Liver (tissue), 3 donors: ENCODE results near the gene SERPINC1.

ENCODE experiments used
- RAD21 ChIP-seq, 2 donors: IDR thresholded peaks; 2 replicates each; pipeline ENCODE4 v1.6.1; 2016; ENCODE audit warnings: antibody characterized with exemption in 2 of 2, mild to moderate bottlenecking in 2 of 2
- TAF1 ChIP-seq: conservative IDR thresholded peaks from 2 replicates; pipeline ENCODE4 v1.6.1; 2016; ENCODE audit warnings: antibody characterized with exemption, mild to moderate bottlenecking
- YY1 ChIP-seq: IDR thresholded peaks from 2 replicates; pipeline ENCODE4 v1.6.1; 2016; ENCODE audit warnings: antibody characterized with exemption, mild to moderate bottlenecking
- TF ChIP-seq, protein P1 (sequence below): fragments of 150-350 bp; IDR thresholded peaks from 2 replicates; pipeline ENCODE4 v1.5.1; 2017; ENCODE audit warnings: improper control_type of control experiment, low read depth, low read length; ENCODE audit not compliant: missing input control
- TF ChIP-seq, protein P2 (sequence below): IDR thresholded peaks from 2 replicates; pipeline ENCODE4 v1.6.1; 2016; ENCODE audit warnings: antibody characterized with exemption, mild to moderate bottlenecking
- TF ChIP-seq, protein P3 (sequence below): IDR thresholded peaks from 2 replicates; pipeline ENCODE4 v1.6.1; 2016; ENCODE audit warnings: antibody characterized with exemption
- donor health status: healthy.
- donor health status: healthy.

DNA sequence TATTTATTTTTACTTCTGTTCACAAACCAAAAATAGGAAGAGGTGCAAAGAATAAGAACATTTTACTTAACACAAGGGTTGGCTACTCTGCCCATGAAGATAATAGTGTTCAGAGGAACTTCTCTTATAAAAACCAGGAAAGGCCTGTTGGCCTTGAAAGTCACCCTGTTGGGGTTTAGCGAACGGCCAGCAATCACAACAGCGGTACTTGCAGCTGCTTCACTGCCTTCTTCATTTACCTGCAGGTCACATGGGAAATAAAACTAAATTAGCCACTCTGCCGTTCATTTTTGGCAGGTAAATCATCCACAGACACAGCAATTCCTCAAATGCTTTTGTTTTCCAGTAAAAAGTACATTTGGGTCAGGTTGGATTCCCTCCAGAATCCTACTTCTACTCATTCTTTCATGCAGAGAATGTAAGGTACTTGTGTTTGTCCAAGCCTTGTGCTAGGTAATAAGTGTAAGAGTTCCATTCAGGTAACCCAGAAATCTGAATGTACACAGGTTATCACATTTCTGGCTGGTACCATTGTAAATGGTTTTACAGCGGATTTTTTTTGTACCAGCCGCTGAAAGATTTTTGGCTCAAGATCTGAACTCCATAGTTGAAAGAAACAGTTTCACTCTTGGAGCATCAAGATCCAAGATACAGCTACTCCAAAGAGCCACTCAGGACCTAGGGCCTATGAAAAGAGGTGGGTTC lies 13.1 kb downstream of the SERPINC1 start:
- TF ChIP-seq YY1 = no peak
- TF ChIP-seq TAF1 = no peak
- TF ChIP-seq, protein P1, sequence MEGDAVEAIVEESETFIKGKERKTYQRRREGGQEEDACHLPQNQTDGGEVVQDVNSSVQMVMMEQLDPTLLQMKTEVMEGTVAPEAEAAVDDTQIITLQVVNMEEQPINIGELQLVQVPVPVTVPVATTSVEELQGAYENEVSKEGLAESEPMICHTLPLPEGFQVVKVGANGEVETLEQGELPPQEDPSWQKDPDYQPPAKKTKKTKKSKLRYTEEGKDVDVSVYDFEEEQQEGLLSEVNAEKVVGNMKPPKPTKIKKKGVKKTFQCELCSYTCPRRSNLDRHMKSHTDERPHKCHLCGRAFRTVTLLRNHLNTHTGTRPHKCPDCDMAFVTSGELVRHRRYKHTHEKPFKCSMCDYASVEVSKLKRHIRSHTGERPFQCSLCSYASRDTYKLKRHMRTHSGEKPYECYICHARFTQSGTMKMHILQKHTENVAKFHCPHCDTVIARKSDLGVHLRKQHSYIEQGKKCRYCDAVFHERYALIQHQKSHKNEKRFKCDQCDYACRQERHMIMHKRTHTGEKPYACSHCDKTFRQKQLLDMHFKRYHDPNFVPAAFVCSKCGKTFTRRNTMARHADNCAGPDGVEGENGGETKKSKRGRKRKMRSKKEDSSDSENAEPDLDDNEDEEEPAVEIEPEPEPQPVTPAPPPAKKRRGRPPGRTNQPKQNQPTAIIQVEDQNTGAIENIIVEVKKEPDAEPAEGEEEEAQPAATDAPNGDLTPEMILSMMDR = no peak
- no peak for TF ChIP-seq RAD21 (IDR thresholded peaks at IDR 0.05)
- TF ChIP-seq, protein P2, sequence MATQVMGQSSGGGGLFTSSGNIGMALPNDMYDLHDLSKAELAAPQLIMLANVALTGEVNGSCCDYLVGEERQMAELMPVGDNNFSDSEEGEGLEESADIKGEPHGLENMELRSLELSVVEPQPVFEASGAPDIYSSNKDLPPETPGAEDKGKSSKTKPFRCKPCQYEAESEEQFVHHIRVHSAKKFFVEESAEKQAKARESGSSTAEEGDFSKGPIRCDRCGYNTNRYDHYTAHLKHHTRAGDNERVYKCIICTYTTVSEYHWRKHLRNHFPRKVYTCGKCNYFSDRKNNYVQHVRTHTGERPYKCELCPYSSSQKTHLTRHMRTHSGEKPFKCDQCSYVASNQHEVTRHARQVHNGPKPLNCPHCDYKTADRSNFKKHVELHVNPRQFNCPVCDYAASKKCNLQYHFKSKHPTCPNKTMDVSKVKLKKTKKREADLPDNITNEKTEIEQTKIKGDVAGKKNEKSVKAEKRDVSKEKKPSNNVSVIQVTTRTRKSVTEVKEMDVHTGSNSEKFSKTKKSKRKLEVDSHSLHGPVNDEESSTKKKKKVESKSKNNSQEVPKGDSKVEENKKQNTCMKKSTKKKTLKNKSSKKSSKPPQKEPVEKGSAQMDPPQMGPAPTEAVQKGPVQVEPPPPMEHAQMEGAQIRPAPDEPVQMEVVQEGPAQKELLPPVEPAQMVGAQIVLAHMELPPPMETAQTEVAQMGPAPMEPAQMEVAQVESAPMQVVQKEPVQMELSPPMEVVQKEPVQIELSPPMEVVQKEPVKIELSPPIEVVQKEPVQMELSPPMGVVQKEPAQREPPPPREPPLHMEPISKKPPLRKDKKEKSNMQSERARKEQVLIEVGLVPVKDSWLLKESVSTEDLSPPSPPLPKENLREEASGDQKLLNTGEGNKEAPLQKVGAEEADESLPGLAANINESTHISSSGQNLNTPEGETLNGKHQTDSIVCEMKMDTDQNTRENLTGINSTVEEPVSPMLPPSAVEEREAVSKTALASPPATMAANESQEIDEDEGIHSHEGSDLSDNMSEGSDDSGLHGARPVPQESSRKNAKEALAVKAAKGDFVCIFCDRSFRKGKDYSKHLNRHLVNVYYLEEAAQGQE = no peak
- TF ChIP-seq, protein P3, sequence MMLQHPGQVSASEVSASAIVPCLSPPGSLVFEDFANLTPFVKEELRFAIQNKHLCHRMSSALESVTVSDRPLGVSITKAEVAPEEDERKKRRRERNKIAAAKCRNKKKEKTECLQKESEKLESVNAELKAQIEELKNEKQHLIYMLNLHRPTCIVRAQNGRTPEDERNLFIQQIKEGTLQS = no peak
